CD14-positive monocyte (primary cell): ENCODE measurements around the gene SH3BP4. TPM values are rescaled to one million over a fixed set of nuclear protein-coding genes. Genes with fewer than 3 reads are reported as not detected.

Experiments
- DNase-seq, 3 donors: peaks; one replicate each; pipeline ENCODE4 v3.0.0-alpha.2; 2011 to 2022
- H2AFZ ChIP-seq: 2 replicates; pipeline ENCODE4 v1.6.0; 2012; ENCODE audit warnings: mild to moderate bottlenecking, low read depth, low read length, inconsistent platforms; ENCODE audit not compliant: insufficient read depth, poor library complexity, severe bottlenecking
- H3K27ac ChIP-seq, 2 donors: 1 replicate in 1 of 2; 2 replicates in 1 of 2; pipeline ENCODE4 v1.5.1; 2012 to 2013; ENCODE audit warnings: low read length in 2 of 2, control low read depth in 1 of 2, inconsistent platforms in 1 of 2, low read depth in 1 of 2, mild to moderate bottlenecking in 1 of 2
- H3K27me3 ChIP-seq, 2 donors: one replicate each; pipeline versions ENCODE4 v1.6.0 to v1.6.1; 2011 to 2013; ENCODE audit warnings: low read length in 2 of 2; ENCODE audit not compliant: control insufficient read depth in 2 of 2, insufficient read depth in 2 of 2
- H3K36me3 ChIP-seq, 2 donors: replicated peaks in 1 of 2; 1 replicate in 1 of 2; 2 replicates in 1 of 2; pipeline versions ENCODE4 v1.5.1 to v1.6.1; 2012 to 2013; ENCODE audit warnings: low read length in 2 of 2, control low read depth in 1 of 2, inconsistent platforms in 1 of 2, mild to moderate bottlenecking in 1 of 2; ENCODE audit not compliant: insufficient read depth in 2 of 2, control insufficient read depth in 1 of 2
- H3K4me1 ChIP-seq, 2 donors: 1 replicate in 1 of 2; 2 replicates in 1 of 2; pipeline versions ENCODE4 v1.5.1 to v1.6.1; 2012 to 2013; ENCODE audit warnings: low read length in 2 of 2, control low read depth in 1 of 2, inconsistent platforms in 1 of 2, mild to moderate bottlenecking in 1 of 2, moderate library complexity in 1 of 2; ENCODE audit not compliant: insufficient read depth in 2 of 2, control insufficient read depth in 1 of 2
- H3K4me2 ChIP-seq: replicated peaks from 2 replicates; pipeline ENCODE3; 2012; ENCODE audit warnings: low read length, moderate library complexity, mild to moderate bottlenecking; ENCODE audit not compliant: poor library complexity, severe bottlenecking; ENCODE audit errors: extremely low read depth
- H3K4me3 ChIP-seq, 3 experiments: fragments of 200-600 bp in 1 of 3; sonication (generic) in 1 of 3; replicated peaks in 1 of 3; 1 replicate in 2 of 3; 2 replicates in 1 of 3; pipeline ENCODE4 v1.5.1; 2011 to 2013; ENCODE audit warnings: low read length in 3 of 3, mild to moderate bottlenecking in 3 of 3, control low read depth in 2 of 3, low read depth in 2 of 3, inconsistent platforms in 1 of 3, moderate library complexity in 1 of 3
- H3K79me2 ChIP-seq: 2 replicates; pipeline ENCODE4 v1.6.0; 2012; ENCODE audit warnings: mild to moderate bottlenecking, control low read depth, inconsistent platforms, low read length, moderate library complexity; ENCODE audit not compliant: insufficient read depth
- H3K9ac ChIP-seq: 2 replicates; pipeline ENCODE4 v1.6.0; 2017; ENCODE audit warnings: low read length, mild to moderate bottlenecking; ENCODE audit not compliant: insufficient read depth, poor library complexity, severe bottlenecking
- H3K9me3 ChIP-seq, 2 donors: replicated peaks in 1 of 2; 1 replicate in 1 of 2; 2 replicates in 1 of 2; pipeline versions ENCODE4 v1.5.1 to v1.6.1; 2012 to 2013; ENCODE audit warnings: low read length in 2 of 2, control low read depth in 1 of 2; ENCODE audit not compliant: control insufficient read depth in 1 of 2, insufficient read depth in 1 of 2
- H4K20me1 ChIP-seq: 2 replicates; pipeline ENCODE4 v1.6.0; 2012; ENCODE audit warnings: mild to moderate bottlenecking, low read length, control low read depth, moderate library complexity; ENCODE audit not compliant: insufficient read depth
- H3K27ac Mint-ChIP-seq, 7 donors: one replicate each; pipeline ENCODE4 v1.8.0; 2020; ENCODE audit warnings: mild to moderate bottlenecking in 7 of 7, mixed read lengths in 7 of 7, moderate library complexity in 6 of 7, inconsistent platforms in 2 of 7
- H3K27me3 Mint-ChIP-seq, 3 donors: one replicate each; pipeline ENCODE4 v1.8.0; 2021 to 2022; ENCODE audit warnings: low read depth in 3 of 3, mild to moderate bottlenecking in 3 of 3, mixed read lengths in 3 of 3, moderate library complexity in 3 of 3, inconsistent platforms in 1 of 3
- H3K36me3 Mint-ChIP-seq, 2 donors: one replicate each; pipeline ENCODE4 v1.8.0; 2020; ENCODE audit warnings: mixed read lengths in 2 of 2, inconsistent platforms in 1 of 2, mild to moderate bottlenecking in 1 of 2
- H3K4me1 Mint-ChIP-seq: one replicate; pipeline ENCODE4 v1.8.0; 2020; ENCODE audit warnings: mild to moderate bottlenecking, mixed read lengths
- H3K4me3 Mint-ChIP-seq, 2 donors: one replicate each; pipeline ENCODE4 v1.8.0; 2020; ENCODE audit warnings: mild to moderate bottlenecking in 2 of 2, mixed read lengths in 2 of 2, moderate library complexity in 1 of 2
- H3K9me3 Mint-ChIP-seq, 7 donors: one replicate each; pipeline ENCODE4 v1.8.0; 2020 to 2022; ENCODE audit warnings: mixed read lengths in 7 of 7, mild to moderate bottlenecking in 6 of 7, moderate library complexity in 6 of 7, inconsistent platforms in 2 of 7
- WGBS: methylation state at CpG from one replicate; pipeline ENCODE4 v1.1.5; 2013; ENCODE audit warnings: missing lambda C conversion rate; ENCODE audit not compliant: insufficient coverage; 5-methylcytosine and 5-hydroxymethylcytosine counted together
- intact Hi-C, 2 donors: fragments of 100-400 bp; cut with micrococcal nuclease; formaldehyde crosslinking; loops; one replicate each; pipeline versions ENCODE4 v1.15.0 to v1.15.1; 2023
- polyA plus RNA-seq, 3 donors: library from polyadenylated mRNA; depleted of rRNA in 1 of 3; unstranded in 2 of 3; stranded (reverse) in 1 of 3; fragments of 300-500 nt in 2 of 3; fragments of >200 nt in 1 of 3; fragmentation: Illumina TruSeq in 2 of 3; gene quantifications; 1 replicate in 2 of 3; 2 replicates in 1 of 3; pipeline ENCODE4 v1.2.3, GENCODE V29; 2012 to 2021
- TF ChIP-seq, protein P1 (sequence below): fragments of 200-600 bp; IDR thresholded peaks from one replicate; pipeline ENCODE4 v1.8.0; 2022; ENCODE audit warnings: antibody characterized with exemption, mild to moderate bottlenecking

The SH3BP4 gene
- polyA plus RNA-seq, 3 donors: 0.66 to 1.6 (median 1.3) TPM

GRCh38 chr2:235011607-235011928 is 59.8 kb downstream of the SH3BP4 start:
- intact Hi-C loops: no loop called here
- no peaks in the 10 kb centered on the region for H3K4me1 ChIP-seq
- H3K4me3 Mint-ChIP-seq: no peak overlapping the region
- H3K9ac ChIP-seq: no peak overlapping the region
- no peak overlapping the region for H2AFZ ChIP-seq
- H3K79me2 ChIP-seq: no peaks in the 10 kb centered on the region
- no peak overlapping the region for H3K4me3 ChIP-seq
- H3K4me1 Mint-ChIP-seq: no peaks in the 10 kb centered on the region
- H3K27me3 Mint-ChIP-seq: peaks cover 0 to 7% (median 3%) of the 10 kb centered on the region in 3 donors
- H3K36me3 ChIP-seq: no peaks in the 10 kb centered on the region
- WGBS: no CpG with 5 or more reads among the region's 5 CpGs
- H3K27ac ChIP-seq: no peak overlapping the region
- no peak overlapping the region for H3K4me2 ChIP-seq
- H3K9me3 ChIP-seq: peaks cover 5 to 14% of the 10 kb centered on the region in 2 donors
- peaks cover 12 to 43% (median 16%) of the 10 kb centered on the region in 7 donors for H3K9me3 Mint-ChIP-seq
- H4K20me1 ChIP-seq: no peaks in the 10 kb centered on the region
- TF ChIP-seq, protein P1, sequence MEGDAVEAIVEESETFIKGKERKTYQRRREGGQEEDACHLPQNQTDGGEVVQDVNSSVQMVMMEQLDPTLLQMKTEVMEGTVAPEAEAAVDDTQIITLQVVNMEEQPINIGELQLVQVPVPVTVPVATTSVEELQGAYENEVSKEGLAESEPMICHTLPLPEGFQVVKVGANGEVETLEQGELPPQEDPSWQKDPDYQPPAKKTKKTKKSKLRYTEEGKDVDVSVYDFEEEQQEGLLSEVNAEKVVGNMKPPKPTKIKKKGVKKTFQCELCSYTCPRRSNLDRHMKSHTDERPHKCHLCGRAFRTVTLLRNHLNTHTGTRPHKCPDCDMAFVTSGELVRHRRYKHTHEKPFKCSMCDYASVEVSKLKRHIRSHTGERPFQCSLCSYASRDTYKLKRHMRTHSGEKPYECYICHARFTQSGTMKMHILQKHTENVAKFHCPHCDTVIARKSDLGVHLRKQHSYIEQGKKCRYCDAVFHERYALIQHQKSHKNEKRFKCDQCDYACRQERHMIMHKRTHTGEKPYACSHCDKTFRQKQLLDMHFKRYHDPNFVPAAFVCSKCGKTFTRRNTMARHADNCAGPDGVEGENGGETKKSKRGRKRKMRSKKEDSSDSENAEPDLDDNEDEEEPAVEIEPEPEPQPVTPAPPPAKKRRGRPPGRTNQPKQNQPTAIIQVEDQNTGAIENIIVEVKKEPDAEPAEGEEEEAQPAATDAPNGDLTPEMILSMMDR: no peak
- no peaks in the 10 kb centered on the region for H3K36me3 Mint-ChIP-seq
- no peak for DNase-seq
- peak overlapping the region in 1 of 7 donors; percentile 16 for H3K27ac Mint-ChIP-seq
- no peaks in the 10 kb centered on the region for H3K27me3 ChIP-seq

DNA sequence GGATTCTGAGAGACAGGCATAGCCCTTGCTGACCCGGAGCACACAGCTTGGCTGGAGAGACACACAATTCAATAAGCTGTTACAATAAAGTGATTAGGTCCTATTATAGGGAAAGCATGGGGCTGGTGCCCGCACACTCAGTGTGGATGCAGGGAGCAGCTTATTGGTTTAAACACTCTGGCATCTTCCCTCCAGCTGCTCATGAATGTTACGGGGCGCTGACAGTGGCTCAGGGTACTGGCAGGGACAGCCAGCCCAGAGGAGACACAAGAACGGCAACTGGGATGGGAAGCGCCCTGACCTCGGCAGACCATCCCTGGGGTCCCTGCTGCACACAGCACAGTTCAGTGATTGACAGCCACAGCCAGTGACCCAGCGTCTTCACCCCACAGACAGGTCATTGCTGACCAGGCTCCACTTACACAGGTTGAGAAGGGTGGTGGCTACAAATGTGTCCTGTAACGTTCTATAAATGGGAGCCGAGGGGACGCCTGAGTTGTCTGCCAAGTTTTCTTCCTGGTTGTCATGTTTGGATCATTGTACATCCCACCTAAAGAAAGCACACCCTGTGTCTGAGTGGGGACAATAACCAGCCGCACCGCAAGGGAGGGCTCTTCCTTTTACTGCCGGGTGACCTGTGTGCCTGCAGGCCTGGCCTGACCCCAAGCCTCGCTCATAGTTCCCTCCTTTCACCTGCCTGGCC is 60.3 kb downstream of the SH3BP4 start:
- intact Hi-C loops: no loop called here
- H3K9me3 Mint-ChIP-seq: peaks cover 12 to 43% (median 16%) of the 10 kb centered on the region in 7 donors
- no peaks in the 10 kb centered on the region for H3K36me3 ChIP-seq

More for the DNA sequence above, 60.3 kb downstream of the SH3BP4 start:
- Histone ChIP-seq H3K4me2 (no peak overlapping the region), H3K79me2 (no peaks in the 10 kb centered on the region), H3K27me3 (no peaks in the 10 kb centered on the region), H4K20me1 (no peaks in the 10 kb centered on the region), H2AFZ (no peak overlapping the region), H3K4me1 (no peaks in the 10 kb centered on the region), H3K9ac (no peak overlapping the region), H3K27ac (no peak overlapping the region), H3K4me3 (no peak overlapping the region), H3K9me3 (peaks cover 5 to 14% of the 10 kb centered on the region in 2 donors)
- Mint-ChIP-seq H3K27ac (no peak overlapping the region), H3K36me3 (no peaks in the 10 kb centered on the region), H3K4me3 (no peak overlapping the region), H3K4me1 (no peaks in the 10 kb centered on the region), H3K27me3 (peaks cover 0 to 7% (median 1%) of the 10 kb centered on the region in 3 donors)
- TF ChIP-seq, protein P1: no peak
- no peak for DNase-seq
- WGBS: 98% methylated on average over 13 of the region's 15 CpGs
